Activated naive CD4-positive, alpha-beta T cell treated with anti-CD3 and anti-CD28 coated beads, Interleukin-2, amount 50 U/mL, for 72 hours (primary cell): ENCODE data around the gene ACSM5. TPM values are rescaled to one million over a fixed set of nuclear protein-coding genes. Genes with fewer than 3 reads are reported as not detected.
"Not testable (repeated sequence)": the region's sequence is repeated elsewhere in the genome, so short reads cannot be mapped to it uniquely, and the experiment has no call there.

Source experiments
- ATAC-seq, 2 donors: fragments of 150-1000 bp; cut with Tn5 transposase; 2 replicates each; pipeline ENCODE4 v1.10.0; 2021; ENCODE audit warnings: mild to moderate bottlenecking in 2 of 2, moderate library complexity in 2 of 2
- DNase-seq, 2 donors: peaks; one replicate each; pipeline ENCODE4 v3.0.0; 2021 to 2022; ENCODE audit warnings: low spot score in 2 of 2
- H3K27ac Mint-ChIP-seq, 2 donors: one replicate each; pipeline ENCODE4 v1.8.0; 2022; ENCODE audit warnings: mild to moderate bottlenecking in 2 of 2, mixed read lengths in 2 of 2
- H3K36me3 Mint-ChIP-seq, 2 donors: one replicate each; pipeline ENCODE4 v1.8.0; 2022; ENCODE audit warnings: mixed read lengths in 2 of 2
- H3K9me3 Mint-ChIP-seq, 2 donors: one replicate each; pipeline ENCODE4 v1.8.0; 2022; ENCODE audit warnings: mixed read lengths in 2 of 2
- total RNA-seq, 2 donors: library from RNA; stranded (reverse); gene quantifications; one replicate each; pipeline ENCODE4 v1.2.3, GENCODE V29; 2022

Gene ACSM5
- total RNA-seq, 2 donors from 2014 or later = not detected

DNA sequence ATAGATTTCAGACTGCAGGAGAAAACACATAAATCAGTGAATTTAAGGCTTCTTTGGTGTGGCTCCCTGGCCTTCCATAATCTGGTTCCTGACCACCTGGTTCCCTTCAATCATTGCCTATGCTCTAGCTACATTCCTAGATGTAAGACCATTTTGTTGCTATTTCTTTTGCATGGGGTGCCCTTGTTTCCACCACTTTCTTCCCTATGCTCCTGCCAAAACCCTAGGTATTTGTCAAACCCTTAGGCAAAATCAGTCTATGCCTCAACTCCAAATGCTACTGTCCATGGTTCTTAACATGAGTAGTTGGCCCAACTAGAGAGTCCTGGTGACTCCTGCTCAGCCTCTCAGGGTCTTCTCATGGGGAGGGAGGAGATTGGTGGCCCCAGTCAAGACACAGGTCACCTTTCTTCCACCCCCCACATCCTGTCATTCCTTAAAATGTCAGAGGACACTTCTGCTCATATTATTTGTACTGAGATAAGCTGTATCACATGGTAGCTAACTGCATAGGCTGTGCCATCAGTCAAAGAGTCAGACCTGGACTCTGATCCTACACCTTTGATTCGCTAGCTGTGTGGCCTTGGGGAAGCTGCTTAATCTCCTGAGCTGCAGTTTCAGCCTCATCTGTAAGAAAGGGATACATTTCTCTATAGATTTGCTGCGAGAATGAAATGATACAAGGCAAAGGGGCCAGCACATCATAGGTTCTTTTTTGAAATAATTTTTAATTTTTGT is 15.0 kb downstream of the ACSM5 start:
- H3K9me3 Mint-ChIP-seq = peaks cover 0 to 3% of the 10 kb centered on the region in 2 donors
- no peaks in the 10 kb centered on the region for H3K36me3 Mint-ChIP-seq
- no peak for DNase-seq
- no peak overlapping the region for H3K27ac Mint-ChIP-seq
- ATAC-seq = no peak

- not testable (repeated sequence) for DNase-seq, H3K36me3 Mint-ChIP-seq, ATAC-seq, H3K27ac Mint-ChIP-seq, H3K9me3 Mint-ChIP-seq
Measured at GRCh38 chr16:20427401-20427797, 18.1 kb downstream of the ACSM5 start.

DNA sequence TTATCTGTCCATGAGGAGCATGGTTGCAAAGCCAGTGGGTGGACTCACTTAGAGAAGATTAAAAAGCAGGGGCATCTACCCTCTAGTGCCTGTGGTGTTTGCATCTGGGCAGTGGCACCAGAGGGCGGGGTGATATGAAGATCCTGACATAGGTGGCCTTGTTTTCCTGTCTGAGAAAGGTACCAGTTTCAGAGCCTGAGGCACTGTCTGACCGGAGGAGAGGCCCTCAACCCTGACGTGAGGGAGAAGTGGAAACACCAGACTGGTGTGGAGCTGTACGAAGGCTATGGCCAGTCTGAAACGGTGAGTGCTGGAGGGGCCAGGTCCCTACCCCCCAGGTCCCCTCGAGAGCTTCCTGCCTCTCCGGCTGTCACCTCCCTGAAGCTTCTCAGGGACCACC is 20.2 kb downstream of the ACSM5 start:
- not testable (repeated sequence) for H3K9me3 Mint-ChIP-seq, ATAC-seq, H3K36me3 Mint-ChIP-seq, DNase-seq, H3K27ac Mint-ChIP-seq

GRCh38 chr16:20430480-20430879 is 21.1 kb downstream of the ACSM5 start:
- H3K9me3 Mint-ChIP-seq, DNase-seq, ATAC-seq, H3K36me3 Mint-ChIP-seq, H3K27ac Mint-ChIP-seq: not testable (repeated sequence)

GRCh38 chr16:20430948-20431347 is 21.6 kb downstream of the ACSM5 start:
- ATAC-seq (no peak), DNase-seq (no peak)
- no peaks in the 10 kb centered on the region for H3K36me3 Mint-ChIP-seq
- H3K27ac Mint-ChIP-seq = no peak overlapping the region
- peaks cover 0 to 3% of the 10 kb centered on the region in 2 donors for H3K9me3 Mint-ChIP-seq

GRCh38 chr16:20438950-20439349 is 29.6 kb downstream of the ACSM5 start:
- H3K27ac Mint-ChIP-seq, DNase-seq, ATAC-seq, H3K36me3 Mint-ChIP-seq, H3K9me3 Mint-ChIP-seq: not testable (repeated sequence)

GRCh38 chr16:20439820-20440231 is 30.5 kb downstream of the ACSM5 start:
- not testable (repeated sequence) for H3K27ac Mint-ChIP-seq, DNase-seq, H3K9me3 Mint-ChIP-seq, ATAC-seq, H3K36me3 Mint-ChIP-seq

GRCh38 chr16:20440731-20441130 is 31.4 kb downstream of the ACSM5 start:
- not testable (repeated sequence) for H3K9me3 Mint-ChIP-seq, ATAC-seq, H3K36me3 Mint-ChIP-seq, DNase-seq, H3K27ac Mint-ChIP-seq

- Mint-ChIP-seq H3K27ac (no peak overlapping the region), H3K36me3 (no peaks in the 10 kb centered on the region), H3K9me3 (no peaks in the 10 kb centered on the region)
- DNase-seq (no peak), ATAC-seq (no peak)
Measured at GRCh38 chr16:20441191-20441590, 31.9 kb downstream of the ACSM5 start.

GRCh38 chr16:20441859-20442258 is 32.5 kb downstream of the ACSM5 start:
- ATAC-seq, H3K9me3 Mint-ChIP-seq, DNase-seq, H3K36me3 Mint-ChIP-seq, H3K27ac Mint-ChIP-seq: not testable (repeated sequence)

DNA sequence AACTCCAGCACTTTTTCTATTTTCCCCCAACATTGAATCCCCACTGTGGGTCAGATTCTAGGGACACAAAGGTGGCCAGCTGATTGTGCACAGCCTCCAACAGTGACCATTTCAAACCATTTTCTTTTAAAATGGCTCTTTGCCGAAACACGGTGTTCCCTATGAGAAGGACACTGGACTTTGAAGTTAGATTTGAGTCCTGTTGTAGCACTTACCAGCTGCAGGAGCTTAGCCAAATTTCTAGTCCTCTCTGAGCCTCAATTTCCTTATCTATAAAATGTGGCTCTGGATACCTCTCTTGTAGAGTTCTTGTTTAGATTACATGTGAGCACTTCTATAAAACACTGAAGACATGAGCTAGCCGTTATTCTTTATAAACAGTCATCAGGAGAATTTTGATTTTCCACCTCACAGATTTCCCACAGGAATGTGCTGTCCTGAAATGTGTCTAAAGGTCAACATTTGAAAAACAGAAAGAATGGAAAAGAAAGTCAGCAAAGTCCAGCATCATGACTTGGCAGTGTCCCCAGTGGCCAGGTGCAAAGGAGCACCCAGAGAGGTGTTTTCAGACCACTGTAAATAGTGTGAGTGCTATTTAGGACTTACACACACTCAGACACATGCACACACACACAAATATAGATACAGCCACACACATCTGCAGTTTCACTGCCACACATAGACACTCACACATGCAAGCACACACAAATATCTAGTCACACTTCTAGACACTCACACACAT is 37.5 kb downstream of the ACSM5 start:
- DNase-seq, H3K27ac Mint-ChIP-seq, H3K9me3 Mint-ChIP-seq, ATAC-seq, H3K36me3 Mint-ChIP-seq: not testable (repeated sequence)

GRCh38 chr16:20451364-20451763 is 42.0 kb downstream of the ACSM5 start, which contains the start of gene ACSM2A:
Gene ACSM2A (plus strand): TSS chr16:20451521. CDS start chr16:20460115, 8,594 bp downstream.
- DNase-seq, H3K27ac Mint-ChIP-seq, H3K9me3 Mint-ChIP-seq, H3K36me3 Mint-ChIP-seq, ATAC-seq: not testable (repeated sequence)

- H3K27ac Mint-ChIP-seq, ATAC-seq, H3K9me3 Mint-ChIP-seq, DNase-seq, H3K36me3 Mint-ChIP-seq: not testable (repeated sequence)
Measured at GRCh38 chr16:20453633-20454032, 44.3 kb downstream of the ACSM5 start.

GRCh38 chr16:20459227-20459626 is 49.9 kb downstream of the ACSM5 start:
- not testable (repeated sequence) for H3K27ac Mint-ChIP-seq, H3K9me3 Mint-ChIP-seq, DNase-seq, H3K36me3 Mint-ChIP-seq, ATAC-seq

- not testable (repeated sequence) for DNase-seq, H3K36me3 Mint-ChIP-seq, H3K9me3 Mint-ChIP-seq, H3K27ac Mint-ChIP-seq, ATAC-seq
Measured at GRCh38 chr16:20460313-20460712, 51.0 kb downstream of the ACSM5 start.

- not testable (repeated sequence) for H3K27ac Mint-ChIP-seq, ATAC-seq, H3K36me3 Mint-ChIP-seq, DNase-seq
- peaks cover 10 to 19% of the 10 kb centered on the region in 2 donors for H3K9me3 Mint-ChIP-seq
Measured at GRCh38 chr16:20468954-20469353, 59.6 kb downstream of the ACSM5 start.

DNA sequence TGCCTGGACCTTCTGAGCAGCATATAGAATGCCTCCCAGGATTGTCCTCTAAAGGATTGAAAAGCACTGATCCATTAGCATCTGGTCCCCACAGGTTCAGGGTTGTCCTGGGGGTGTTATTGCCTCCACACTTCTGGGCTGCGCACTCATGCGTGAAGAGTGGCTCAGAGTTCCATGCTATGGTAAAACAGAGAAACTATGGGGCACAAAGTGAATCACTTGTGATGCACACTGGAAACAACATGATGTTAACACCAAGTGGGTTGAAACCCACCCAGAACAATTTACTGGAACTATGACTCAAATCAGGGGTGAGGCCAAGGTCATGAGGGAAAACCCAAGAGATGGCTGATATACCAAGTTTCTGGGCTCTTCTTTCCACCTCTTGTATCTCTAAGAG is 60.6 kb downstream of the ACSM5 start:
- DNase-seq, H3K27ac Mint-ChIP-seq, H3K36me3 Mint-ChIP-seq: not testable (repeated sequence)
- ATAC-seq = peak in 1 of 2 donors; percentile 63
- H3K9me3 Mint-ChIP-seq = peaks cover 6 to 14% of the 10 kb centered on the region in 2 donors
